ENCODE data around the gene IL31.

Gene IL31

DNA sequence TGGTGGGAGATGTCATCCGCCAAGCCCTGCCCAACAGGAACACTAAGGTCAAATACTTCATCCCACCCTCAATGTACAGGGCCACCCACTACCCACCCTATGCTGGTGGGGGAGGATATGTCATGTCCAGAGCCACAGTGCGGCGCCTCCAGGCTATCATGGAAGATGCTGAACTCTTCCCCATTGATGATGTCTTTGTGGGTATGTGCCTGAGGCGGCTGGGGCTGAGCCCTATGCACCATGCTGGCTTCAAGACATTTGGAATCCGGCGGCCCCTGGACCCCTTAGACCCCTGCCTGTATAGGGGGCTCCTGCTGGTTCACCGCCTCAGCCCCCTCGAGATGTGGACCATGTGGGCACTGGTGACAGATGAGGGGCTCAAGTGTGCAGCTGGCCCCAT is 33.0 kb upstream of the IL31 start:
- Histone ChIP-seq H2BK15ac (replicated peaks; ENCODE audit: low read depth) (no peak overlapping the region), H3K4ac (ENCODE audit: low read depth, low read length) (no peak overlapping the region), H3K56ac (ENCODE audit: low read length) (no peak overlapping the region), H3K27me3 (ENCODE audit: insufficient read depth, low read length, poor library complexity) (peaks cover 3% of the 10 kb centered on the region), H3K79me1 (ENCODE audit: low read length) (no peaks in the 10 kb centered on the region), H3K79me2 (ENCODE audit: control insufficient read depth, insufficient read depth, low read length) (no peaks in the 10 kb centered on the region), H2BK120ac (ENCODE audit: low read depth, low read length) (no peak overlapping the region), H4K5ac (ENCODE audit: low read length) (no peak overlapping the region), H3K27ac (ENCODE audit: low read depth, low read length) (no peak overlapping the region), H3K9ac (ENCODE audit: low read length) (no peak overlapping the region), H3K4me3 (ENCODE audit: low read length) (no peak overlapping the region), H4K8ac (ENCODE audit: low read depth, low read length) (no peak overlapping the region), H3K4me2 (ENCODE audit: low read length) (no peak overlapping the region), H2AK5ac (ENCODE audit: low read length) (no peak overlapping the region), H3K4me1 (ENCODE audit: control insufficient read depth, low read depth, low read length) (no peaks in the 10 kb centered on the region), H2BK5ac (ENCODE audit: low read length) (no peak overlapping the region), H3K23ac (ENCODE audit: low read length) (no peak overlapping the region), H3K36me3 (ENCODE audit: control insufficient read depth, insufficient read depth, low read length) (peaks cover 5% of the 10 kb centered on the region), H3K18ac (ENCODE audit: low read length) (no peak overlapping the region)
- no CpG with 5 or more reads among the region's 8 CpGs for WGBS (ENCODE audit: extremely low coverage, insufficient coverage, low lambda C conversion rate)
- DNase-seq, result no peak

DNA sequence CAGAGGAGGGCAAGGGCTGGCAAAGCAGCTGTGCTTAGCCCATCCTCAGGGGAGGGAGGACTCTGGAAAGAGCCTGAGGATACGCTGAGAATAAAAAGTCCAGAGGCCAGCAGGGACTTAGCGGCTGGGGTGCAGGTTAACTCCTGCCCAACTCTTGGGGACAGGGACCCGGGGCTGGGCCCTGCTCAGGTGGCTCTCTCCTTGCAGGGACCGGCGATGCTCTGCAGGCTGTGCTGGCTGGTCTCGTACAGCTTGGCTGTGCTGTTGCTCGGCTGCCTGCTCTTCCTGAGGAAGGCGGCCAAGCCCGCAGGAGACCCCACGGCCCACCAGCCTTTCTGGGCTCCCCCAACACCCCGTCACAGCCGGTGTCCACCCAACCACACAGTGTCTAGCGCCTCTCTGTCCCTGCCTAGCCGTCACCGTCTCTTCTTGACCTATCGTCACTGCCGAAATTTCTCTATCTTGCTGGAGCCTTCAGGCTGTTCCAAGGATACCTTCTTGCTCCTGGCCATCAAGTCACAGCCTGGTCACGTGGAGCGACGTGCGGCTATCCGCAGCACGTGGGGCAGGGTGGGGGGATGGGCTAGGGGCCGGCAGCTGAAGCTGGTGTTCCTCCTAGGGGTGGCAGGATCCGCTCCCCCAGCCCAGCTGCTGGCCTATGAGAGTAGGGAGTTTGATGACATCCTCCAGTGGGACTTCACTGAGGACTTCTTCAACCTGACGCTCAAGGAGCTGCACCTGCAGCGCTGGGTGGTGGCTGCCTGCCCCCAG is 32.3 kb upstream of the IL31 start:
- peaks cover 3% of the 10 kb centered on the region for H3K27me3 ChIP-seq (ENCODE audit: insufficient read depth, low read length, poor library complexity)
- no peak overlapping the region for H3K27ac ChIP-seq (ENCODE audit: low read depth, low read length)
- no peak overlapping the region for H2BK120ac ChIP-seq (ENCODE audit: low read depth, low read length)
- H3K56ac ChIP-seq (ENCODE audit: low read length), result no peak overlapping the region
- no peak overlapping the region for H3K9ac ChIP-seq (ENCODE audit: low read length)
- H3K79me2 ChIP-seq (ENCODE audit: control insufficient read depth, insufficient read depth, low read length), result no peaks in the 10 kb centered on the region
- no peak overlapping the region for H3K18ac ChIP-seq (ENCODE audit: low read length)
- H2BK5ac ChIP-seq (ENCODE audit: low read length), result no peak overlapping the region
- no peak overlapping the region for H2BK15ac ChIP-seq (replicated peaks; ENCODE audit: low read depth)
- DNase-seq, result no peak
- no peak overlapping the region for H3K4me3 ChIP-seq (ENCODE audit: low read length)
- H3K4me2 ChIP-seq (ENCODE audit: low read length), result no peak overlapping the region
- H2AK5ac ChIP-seq (ENCODE audit: low read length), result no peak overlapping the region
- no peaks in the 10 kb centered on the region for H3K79me1 ChIP-seq (ENCODE audit: low read length)
- no peak overlapping the region for H3K23ac ChIP-seq (ENCODE audit: low read length)
- H4K5ac ChIP-seq (ENCODE audit: low read length), result no peak overlapping the region
- H3K36me3 ChIP-seq (ENCODE audit: control insufficient read depth, insufficient read depth, low read length), result peaks cover 5% of the 10 kb centered on the region
- no peak overlapping the region for H3K4ac ChIP-seq (ENCODE audit: low read depth, low read length)
- H4K8ac ChIP-seq (ENCODE audit: low read depth, low read length), result no peak overlapping the region
- WGBS (ENCODE audit: extremely low coverage, insufficient coverage, low lambda C conversion rate), result no CpG with 5 or more reads among the region's 27 CpGs
- H3K4me1 ChIP-seq (ENCODE audit: control insufficient read depth, low read depth, low read length), result no peaks in the 10 kb centered on the region

DNA sequence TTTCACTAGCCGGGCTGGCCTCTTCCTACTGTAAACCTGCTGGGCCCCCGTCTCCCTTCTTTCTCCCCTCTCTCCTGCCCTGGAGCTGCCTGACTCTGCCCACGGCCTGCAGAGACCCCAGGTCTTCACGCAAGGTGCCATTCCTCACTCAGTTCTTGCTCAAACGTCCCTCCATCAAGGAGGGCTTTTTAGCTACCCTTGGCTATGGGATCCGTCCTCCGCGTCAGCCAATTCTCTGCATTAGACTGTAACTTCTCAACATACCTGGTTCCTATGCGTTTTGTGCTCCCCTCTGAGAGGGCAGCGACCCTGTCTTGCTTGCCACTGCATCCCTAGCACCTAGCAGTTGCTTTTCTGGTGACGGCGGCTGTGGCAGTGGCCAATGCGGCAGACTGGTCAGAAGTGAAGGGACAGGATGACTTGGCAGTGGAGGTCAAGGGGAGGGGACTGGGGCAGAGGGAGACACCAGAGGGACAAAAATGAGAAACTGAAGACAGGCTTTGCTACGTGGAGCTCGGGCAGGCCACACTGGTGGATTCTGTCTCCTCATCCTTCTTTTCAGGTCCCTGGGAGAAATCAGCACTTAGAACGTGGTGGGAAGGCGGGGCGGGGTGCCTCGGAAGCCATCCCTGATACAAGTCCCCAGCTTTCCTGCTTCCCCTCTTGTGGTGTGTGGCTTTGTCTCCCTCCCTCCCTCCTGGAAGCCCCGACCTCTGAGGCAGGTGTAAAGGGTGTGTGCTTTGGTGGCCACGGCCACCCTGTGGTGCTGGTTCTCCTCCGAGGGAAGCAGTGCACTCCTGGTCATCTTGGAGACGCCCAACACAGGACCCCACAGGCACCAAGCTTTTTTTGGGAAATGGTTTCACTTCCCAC is 31.3 kb upstream of the IL31 start:
- Histone ChIP-seq H4K5ac (ENCODE audit: low read length) (no peak overlapping the region), H3K4me3 (ENCODE audit: low read length) (no peak overlapping the region), H3K4me2 (ENCODE audit: low read length) (no peak overlapping the region), H2BK5ac (ENCODE audit: low read length) (no peak overlapping the region), H3K27ac (ENCODE audit: low read depth, low read length) (no peak overlapping the region), H3K4me1 (ENCODE audit: control insufficient read depth, low read depth, low read length) (no peaks in the 10 kb centered on the region), H3K9ac (ENCODE audit: low read length) (no peak overlapping the region), H2BK120ac (ENCODE audit: low read depth, low read length) (no peak overlapping the region), H3K36me3 (ENCODE audit: control insufficient read depth, insufficient read depth, low read length) (peaks cover 5% of the 10 kb centered on the region), H3K56ac (ENCODE audit: low read length) (no peak overlapping the region), H3K4ac (ENCODE audit: low read depth, low read length) (no peak overlapping the region), H3K79me1 (ENCODE audit: low read length) (no peaks in the 10 kb centered on the region), H3K23ac (ENCODE audit: low read length) (no peak overlapping the region), H2BK15ac (replicated peaks; ENCODE audit: low read depth) (no peak overlapping the region), H2AK5ac (ENCODE audit: low read length) (no peak overlapping the region), H3K27me3 (ENCODE audit: insufficient read depth, low read length, poor library complexity) (peaks cover 3% of the 10 kb centered on the region), H3K18ac (ENCODE audit: low read length) (no peak overlapping the region), H4K8ac (ENCODE audit: low read depth, low read length) (no peak overlapping the region), H3K79me2 (ENCODE audit: control insufficient read depth, insufficient read depth, low read length) (no peaks in the 10 kb centered on the region)
- WGBS (ENCODE audit: extremely low coverage, insufficient coverage, low lambda C conversion rate), result no CpG with 5 or more reads among the region's 23 CpGs
- DNase-seq, result no peak

DNA sequence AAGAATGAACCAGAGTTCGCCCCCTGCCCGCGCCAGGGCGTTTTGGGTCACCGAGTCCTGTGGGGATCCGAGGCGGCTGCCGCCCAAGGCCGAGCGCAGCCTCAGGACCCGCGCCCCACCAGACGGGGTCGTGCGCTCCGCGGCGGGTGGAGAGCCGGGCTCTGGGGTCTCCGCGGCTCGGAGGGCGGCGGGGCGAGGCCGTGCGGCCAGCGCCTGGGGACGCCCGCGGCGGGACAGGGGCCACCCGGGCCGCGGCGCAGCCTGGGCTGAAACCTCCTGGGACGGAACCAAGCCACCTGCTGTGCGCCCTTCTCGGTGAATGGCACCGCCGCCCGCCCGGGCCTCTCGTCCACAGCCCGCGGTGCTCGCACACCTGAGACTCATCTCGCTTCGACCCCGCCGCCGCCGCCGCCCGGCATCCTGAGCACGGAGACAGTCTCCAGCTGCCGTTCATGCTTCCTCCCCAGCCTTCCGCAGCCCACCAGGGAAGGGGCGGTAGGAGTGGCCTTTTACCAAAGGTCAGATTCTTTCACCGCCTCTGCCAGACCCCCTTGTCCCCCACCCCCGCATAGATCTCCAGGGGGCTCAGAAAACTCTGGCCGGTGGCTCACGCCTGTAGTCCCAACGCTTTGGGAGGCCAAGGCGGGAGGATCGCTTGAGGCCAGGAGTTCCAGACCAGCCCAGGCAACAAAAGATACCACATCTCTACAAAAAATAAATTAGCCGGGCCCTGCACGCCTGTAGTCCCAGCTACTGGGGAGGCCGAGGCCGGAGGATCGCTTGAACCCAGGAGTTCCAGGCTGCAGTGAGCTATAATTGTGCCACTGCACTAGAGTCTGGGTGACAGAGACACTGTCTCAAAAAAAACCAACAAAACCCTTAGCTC is 30.4 kb upstream of the IL31 start:
- Histone ChIP-seq H3K79me2 (ENCODE audit: control insufficient read depth, insufficient read depth, low read length) (no peaks in the 10 kb centered on the region), H3K9ac (ENCODE audit: low read length) (peak overlapping the region; percentile 64), H3K4ac (ENCODE audit: low read depth, low read length) (no peak overlapping the region), H3K23ac (ENCODE audit: low read length) (peak overlapping the region; percentile 45), H3K27ac (ENCODE audit: low read depth, low read length) (no peak overlapping the region), H2AK5ac (ENCODE audit: low read length) (no peak overlapping the region), H3K4me1 (ENCODE audit: control insufficient read depth, low read depth, low read length) (no peaks in the 10 kb centered on the region), H2BK120ac (ENCODE audit: low read depth, low read length) (no peak overlapping the region), H3K36me3 (ENCODE audit: control insufficient read depth, insufficient read depth, low read length) (peaks cover 5% of the 10 kb centered on the region), H4K5ac (ENCODE audit: low read length) (no peak overlapping the region), H3K4me2 (ENCODE audit: low read length) (peak overlapping the region; percentile 77), H2BK15ac (replicated peaks; ENCODE audit: low read depth) (no peak overlapping the region), H3K79me1 (ENCODE audit: low read length) (no peaks in the 10 kb centered on the region), H3K4me3 (ENCODE audit: low read length) (no peak overlapping the region), H2BK5ac (ENCODE audit: low read length) (no peak overlapping the region), H3K27me3 (ENCODE audit: insufficient read depth, low read length, poor library complexity) (peaks cover 3% of the 10 kb centered on the region), H3K18ac (ENCODE audit: low read length) (peak overlapping the region; percentile 15), H4K8ac (ENCODE audit: low read depth, low read length) (no peak overlapping the region), H3K56ac (ENCODE audit: low read length) (peak overlapping the region; percentile 88)
- no CpG with 5 or more reads among the region's 71 CpGs for WGBS (ENCODE audit: extremely low coverage, insufficient coverage, low lambda C conversion rate)
- DNase-seq, result no peak

DNA sequence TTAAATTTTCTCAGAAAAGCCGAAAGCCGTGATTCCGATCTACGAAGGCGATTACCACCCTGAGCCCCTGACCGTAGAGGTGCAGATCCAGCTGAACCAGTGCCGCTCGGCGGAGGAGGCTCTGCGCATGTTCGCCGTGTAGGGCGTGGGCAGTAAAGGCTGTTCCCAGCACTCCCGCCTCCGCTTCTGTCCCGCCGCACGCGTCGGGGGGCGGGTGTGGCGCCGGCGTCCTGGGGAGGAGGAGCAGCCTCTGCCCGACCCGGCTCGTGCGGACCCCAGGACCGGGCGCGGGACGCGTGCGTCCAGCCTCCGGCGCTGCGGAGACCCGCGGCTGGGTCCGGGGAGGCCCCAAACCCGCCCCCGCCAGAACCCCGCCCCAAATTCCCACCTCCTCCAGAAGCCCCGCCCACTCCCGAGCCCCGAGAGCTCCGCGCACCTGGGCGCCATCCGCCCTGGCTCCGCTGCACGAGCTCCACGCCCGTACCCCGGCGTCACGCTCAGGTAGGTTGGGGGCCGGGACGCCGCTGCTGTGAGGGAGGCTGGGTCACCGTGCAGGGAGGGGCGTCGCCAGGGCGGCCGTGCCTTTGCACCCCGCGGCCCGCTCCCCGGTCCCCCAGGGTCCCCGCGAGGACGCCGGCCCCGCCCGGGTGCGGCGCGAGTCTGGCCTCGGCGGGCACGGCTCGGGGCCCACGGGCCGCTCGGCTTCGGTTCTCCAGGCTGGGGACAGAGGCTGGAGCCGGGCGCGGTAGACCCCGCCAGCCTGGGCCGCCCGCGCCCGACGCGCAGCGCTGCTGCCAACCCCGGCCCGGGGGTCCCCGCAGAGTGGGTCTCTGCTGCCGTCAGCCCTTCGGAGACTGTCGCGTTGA is 29.5 kb upstream of the IL31 start, which contains the start of gene B3GNT4:
Gene B3GNT4, plus strand, starts transcription at position 409 of the 866 bp plus-strand sequence. CDS start 910 bp downstream, outside the sequence.
- H3K18ac ChIP-seq (ENCODE audit: low read length), result peak within 1 kb of the TSS; percentile 15
- H4K5ac ChIP-seq (ENCODE audit: low read length), result no peak within 1 kb of the TSS
- peak within 1 kb of the TSS; percentile 45 for H3K23ac ChIP-seq (ENCODE audit: low read length)
- H3K27ac ChIP-seq (ENCODE audit: low read depth, low read length), result no peak within 1 kb of the TSS
- no peaks in the 10 kb centered on the region for H3K79me1 ChIP-seq (ENCODE audit: low read length)
- peak; percentile 74 for DNase-seq
- no peak within 1 kb of the TSS for H2AK5ac ChIP-seq (ENCODE audit: low read length)
- H3K27me3 ChIP-seq (ENCODE audit: insufficient read depth, low read length, poor library complexity), result peaks cover 3% of the 10 kb centered on the region
- H3K56ac ChIP-seq (ENCODE audit: low read length), result peak within 1 kb of the TSS; percentile 88
- H3K79me2 ChIP-seq (ENCODE audit: control insufficient read depth, insufficient read depth, low read length), result no peaks in the 10 kb centered on the region
- H3K4ac ChIP-seq (ENCODE audit: low read depth, low read length), result no peak within 1 kb of the TSS
- WGBS (ENCODE audit: extremely low coverage, insufficient coverage, low lambda C conversion rate), result no CpG with 5 or more reads among the region's 104 CpGs
- H3K4me3 ChIP-seq (ENCODE audit: low read length), result peak within 1 kb of the TSS; percentile 12
- peaks cover 5% of the 10 kb centered on the region for H3K36me3 ChIP-seq (ENCODE audit: control insufficient read depth, insufficient read depth, low read length)
- peak within 1 kb of the TSS; percentile 64 for H3K9ac ChIP-seq (ENCODE audit: low read length)
- no peaks in the 10 kb centered on the region for H3K4me1 ChIP-seq (ENCODE audit: control insufficient read depth, low read depth, low read length)
- no peak within 1 kb of the TSS for H2BK15ac ChIP-seq (replicated peaks; ENCODE audit: low read depth)
- H2BK120ac ChIP-seq (ENCODE audit: low read depth, low read length), result no peak within 1 kb of the TSS
- H4K8ac ChIP-seq (ENCODE audit: low read depth, low read length), result no peak within 1 kb of the TSS
- peak within 1 kb of the TSS; percentile 77 for H3K4me2 ChIP-seq (ENCODE audit: low read length)
- H2BK5ac ChIP-seq (ENCODE audit: low read length), result no peak within 1 kb of the TSS

Measured in mesendoderm (in vitro differentiated cells).